Chondrocyte (in vitro differentiated cells): ENCODE measurements around the gene SH3PXD2A. TPM values are rescaled to one million over a fixed set of nuclear protein-coding genes. Genes with fewer than 3 reads are reported as not detected.

Experiments used
- DNase-seq: peaks from one replicate; pipeline ENCODE4 v3.0.0; 2021; ENCODE audit warnings: mixed read lengths, low spot score
- H3K27ac Mint-ChIP-seq: one replicate; pipeline ENCODE4 v1.8.0; 2021; ENCODE audit warnings: mild to moderate bottlenecking, moderate library complexity, mixed read lengths; ENCODE audit not compliant: unreplicated experiment
- H3K27me3 Mint-ChIP-seq: 2 replicates; pipeline ENCODE4 v1.8.0; 2021; ENCODE audit warnings: low read depth, mixed read lengths
- H3K36me3 Mint-ChIP-seq: 2 replicates; pipeline ENCODE4 v1.8.0; 2021; ENCODE audit warnings: low read depth, mixed read lengths
- H3K4me1 Mint-ChIP-seq: 2 replicates; pipeline ENCODE4 v1.8.0; 2021; ENCODE audit warnings: low read depth, mild to moderate bottlenecking, mixed read lengths
- H3K4me3 Mint-ChIP-seq: one replicate; pipeline ENCODE4 v1.8.0; 2021; ENCODE audit warnings: mild to moderate bottlenecking, moderate library complexity, mixed read lengths; ENCODE audit not compliant: unreplicated experiment
- H3K9me3 Mint-ChIP-seq: 2 replicates; pipeline ENCODE4 v1.8.0; 2021; ENCODE audit warnings: low read depth, mixed read lengths
- total RNA-seq: library from RNA; stranded (reverse); gene quantifications from 3 replicates; pipeline ENCODE4 v1.2.1, GENCODE V29; 2021
- TF ChIP-seq, protein P1 (sequence below): fragments of 200-600 bp; sonication (generic); IDR thresholded peaks from 2 replicates; pipeline ENCODE4 v1.5.0; 2021; ENCODE audit warnings: antibody characterized with exemption, mild to moderate bottlenecking, moderate library complexity

SH3PXD2A gene
- total RNA-seq, 1 donor from 2014 or later, result 46.0 TPM

DNA sequence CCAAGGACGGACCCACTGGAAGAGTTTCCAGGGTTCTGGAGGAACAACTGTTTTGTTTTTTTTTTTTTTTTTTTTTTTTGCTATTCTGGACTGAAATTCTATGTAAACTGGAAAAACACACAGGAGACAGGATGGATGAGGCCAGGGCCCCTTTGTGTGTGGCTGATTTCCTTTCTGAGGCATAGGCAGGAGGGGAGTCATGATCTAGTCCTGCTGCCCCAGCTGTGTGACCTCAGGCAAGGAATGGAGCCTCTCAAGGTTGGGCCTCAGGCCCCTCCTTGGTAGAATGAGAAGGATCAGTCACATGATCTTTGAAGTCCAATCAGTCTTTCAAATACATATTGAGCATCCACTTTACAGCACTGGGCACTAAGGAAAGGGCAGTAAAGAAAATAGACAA is 87.6 kb downstream of the SH3PXD2A start:
- Mint-ChIP-seq H3K36me3 (no peaks in the 10 kb centered on the region), H3K4me1 (peaks cover 16% of the 10 kb centered on the region), H3K9me3 (no peaks in the 10 kb centered on the region), H3K27me3 (peaks cover 3% of the 10 kb centered on the region), H3K27ac (no peak overlapping the region), H3K4me3 (no peak overlapping the region)
- TF ChIP-seq, protein P1, sequence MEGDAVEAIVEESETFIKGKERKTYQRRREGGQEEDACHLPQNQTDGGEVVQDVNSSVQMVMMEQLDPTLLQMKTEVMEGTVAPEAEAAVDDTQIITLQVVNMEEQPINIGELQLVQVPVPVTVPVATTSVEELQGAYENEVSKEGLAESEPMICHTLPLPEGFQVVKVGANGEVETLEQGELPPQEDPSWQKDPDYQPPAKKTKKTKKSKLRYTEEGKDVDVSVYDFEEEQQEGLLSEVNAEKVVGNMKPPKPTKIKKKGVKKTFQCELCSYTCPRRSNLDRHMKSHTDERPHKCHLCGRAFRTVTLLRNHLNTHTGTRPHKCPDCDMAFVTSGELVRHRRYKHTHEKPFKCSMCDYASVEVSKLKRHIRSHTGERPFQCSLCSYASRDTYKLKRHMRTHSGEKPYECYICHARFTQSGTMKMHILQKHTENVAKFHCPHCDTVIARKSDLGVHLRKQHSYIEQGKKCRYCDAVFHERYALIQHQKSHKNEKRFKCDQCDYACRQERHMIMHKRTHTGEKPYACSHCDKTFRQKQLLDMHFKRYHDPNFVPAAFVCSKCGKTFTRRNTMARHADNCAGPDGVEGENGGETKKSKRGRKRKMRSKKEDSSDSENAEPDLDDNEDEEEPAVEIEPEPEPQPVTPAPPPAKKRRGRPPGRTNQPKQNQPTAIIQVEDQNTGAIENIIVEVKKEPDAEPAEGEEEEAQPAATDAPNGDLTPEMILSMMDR, result no peak
- no peak for DNase-seq

DNA sequence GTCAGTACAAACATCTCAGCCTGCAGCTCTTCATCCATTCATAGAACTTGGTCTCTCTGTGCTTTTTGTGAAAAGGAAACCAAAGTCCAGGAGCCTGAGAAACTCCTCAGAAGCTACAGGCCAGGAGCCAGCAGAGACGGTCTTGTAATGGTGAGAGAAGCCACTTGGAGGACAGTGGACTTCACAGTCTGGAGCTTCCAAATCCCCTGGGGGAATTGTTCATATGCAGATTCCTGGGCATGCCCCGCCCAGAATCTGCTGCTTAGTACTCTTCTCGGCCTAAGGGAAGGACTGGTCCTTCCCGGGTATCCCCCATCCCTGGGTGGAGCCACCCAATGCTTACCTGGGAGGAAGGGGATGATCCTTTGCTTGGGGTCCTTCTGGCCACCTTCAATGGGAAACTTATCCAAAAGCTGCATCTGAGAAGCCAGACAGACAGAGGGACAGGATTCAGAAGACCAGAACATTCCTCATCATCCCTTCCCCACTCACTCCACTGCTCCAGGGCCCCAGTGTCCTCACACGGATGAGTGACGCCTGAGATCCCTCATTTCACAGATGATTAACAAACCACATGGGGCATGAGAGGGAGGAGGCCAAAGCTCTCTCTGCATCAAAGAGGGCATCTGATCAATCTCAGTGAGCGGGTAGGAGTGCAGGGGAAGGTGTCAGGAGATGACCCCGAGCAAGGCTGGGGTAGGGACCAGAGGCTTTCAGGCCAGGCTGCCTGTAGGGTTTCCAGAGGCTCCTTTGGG is 88.4 kb downstream of the SH3PXD2A start:
- no peak overlapping the region for H3K4me3 Mint-ChIP-seq
- peaks cover 8% of the 10 kb centered on the region for H3K4me1 Mint-ChIP-seq
- no peak for DNase-seq
- no peak overlapping the region for H3K27ac Mint-ChIP-seq
- TF ChIP-seq, protein P1, result no peak
- peaks cover 3% of the 10 kb centered on the region for H3K27me3 Mint-ChIP-seq
- H3K36me3 Mint-ChIP-seq, result no peaks in the 10 kb centered on the region
- no peaks in the 10 kb centered on the region for H3K9me3 Mint-ChIP-seq

DNA sequence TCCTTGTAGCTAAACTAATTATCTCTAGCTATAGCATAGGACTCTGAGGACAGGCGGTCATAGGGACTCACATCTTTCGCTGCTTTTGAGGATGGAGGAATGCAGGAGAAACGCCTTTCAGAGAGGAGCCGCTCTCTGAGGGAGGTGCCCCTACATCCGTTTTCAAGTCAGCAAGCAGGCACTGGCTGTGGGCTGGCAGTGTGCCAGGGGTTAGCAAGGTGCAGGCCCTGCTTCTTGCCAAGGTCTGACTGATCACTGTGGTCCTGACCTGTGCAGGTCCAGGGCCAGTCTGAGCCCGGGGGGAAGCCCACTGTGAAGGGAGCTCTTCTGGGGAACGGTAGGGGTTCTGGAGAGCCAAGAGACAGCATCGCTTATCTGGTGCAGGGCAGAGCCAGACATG is 89.4 kb downstream of the SH3PXD2A start:
- H3K36me3 Mint-ChIP-seq, result no peaks in the 10 kb centered on the region
- no peak overlapping the region for H3K4me3 Mint-ChIP-seq
- peaks cover 3% of the 10 kb centered on the region for H3K27me3 Mint-ChIP-seq
- H3K9me3 Mint-ChIP-seq, result no peaks in the 10 kb centered on the region
- no peak overlapping the region for H3K27ac Mint-ChIP-seq
- H3K4me1 Mint-ChIP-seq, result peaks cover 5% of the 10 kb centered on the region
- TF ChIP-seq, protein P1, result no peak
- DNase-seq, result no peak

DNA sequence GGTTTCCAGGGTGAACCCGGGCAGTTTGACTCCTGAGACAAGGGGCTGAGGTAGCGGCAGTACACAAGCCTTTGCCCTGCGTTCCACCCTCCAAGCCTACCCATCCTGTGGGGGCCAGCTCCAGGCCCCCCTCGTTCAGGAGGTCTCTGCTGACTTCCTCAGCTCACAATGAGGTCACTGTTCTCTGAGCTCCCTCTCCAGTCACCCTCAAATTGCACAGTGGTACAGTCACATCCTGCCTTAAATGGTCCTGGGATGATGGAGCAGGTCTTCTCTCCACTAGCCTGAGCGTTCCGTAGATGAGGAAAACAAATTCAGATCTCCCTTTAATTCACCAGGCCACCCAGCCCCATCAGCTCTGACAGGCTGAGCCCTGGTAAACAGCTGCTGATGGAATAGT is 90.2 kb downstream of the SH3PXD2A start:
- peaks cover 3% of the 10 kb centered on the region for H3K27me3 Mint-ChIP-seq
- H3K36me3 Mint-ChIP-seq, result no peaks in the 10 kb centered on the region
- peaks cover 5% of the 10 kb centered on the region for H3K4me1 Mint-ChIP-seq
- TF ChIP-seq, protein P1, result no peak
- H3K4me3 Mint-ChIP-seq, result no peak overlapping the region
- H3K9me3 Mint-ChIP-seq, result no peaks in the 10 kb centered on the region
- no peak overlapping the region for H3K27ac Mint-ChIP-seq
- no peak for DNase-seq

DNA sequence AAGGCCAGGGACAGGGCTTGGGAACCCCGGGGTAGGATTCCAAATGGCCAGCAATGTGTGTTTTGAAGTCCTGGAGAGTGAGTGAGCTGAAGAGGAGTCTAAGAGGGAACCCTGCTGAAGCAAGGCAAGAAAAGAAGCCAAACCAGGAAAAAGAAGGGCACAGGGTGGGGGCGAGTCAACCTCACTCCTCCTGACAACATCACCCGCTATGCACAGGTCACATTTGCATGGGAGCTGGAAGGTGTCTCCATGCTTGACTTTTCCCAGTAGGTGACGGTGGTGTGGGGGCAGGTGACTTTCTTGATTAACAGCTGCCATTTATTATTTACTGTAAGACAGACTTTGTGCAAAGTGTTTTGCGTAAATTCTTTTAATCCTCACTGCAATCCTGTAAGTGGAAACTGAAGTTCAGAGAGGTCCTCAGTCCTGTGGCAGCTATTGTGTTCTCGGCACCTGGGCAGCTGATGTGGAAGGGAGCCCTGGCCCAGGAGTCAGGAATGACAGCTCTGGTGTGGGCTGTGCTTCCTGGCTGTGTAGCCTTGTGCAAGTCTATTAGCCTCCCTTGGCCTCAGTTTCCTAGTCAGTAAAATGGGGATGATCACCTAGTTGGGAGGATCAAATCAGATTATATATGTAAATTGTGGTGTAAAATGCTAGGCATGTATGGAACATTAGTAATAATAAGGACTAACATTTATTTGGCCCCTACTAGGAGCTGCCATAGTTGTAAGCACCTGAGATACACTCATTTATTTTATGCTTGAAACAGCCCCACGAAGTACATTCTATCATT is 90.9 kb downstream of the SH3PXD2A start:
- H3K36me3 Mint-ChIP-seq, result no peaks in the 10 kb centered on the region
- H3K27ac Mint-ChIP-seq, result no peak overlapping the region
- TF ChIP-seq, protein P1, result no peak
- no peak overlapping the region for H3K4me3 Mint-ChIP-seq
- peaks cover 3% of the 10 kb centered on the region for H3K27me3 Mint-ChIP-seq
- no peaks in the 10 kb centered on the region for H3K9me3 Mint-ChIP-seq
- H3K4me1 Mint-ChIP-seq, result peaks cover 8% of the 10 kb centered on the region
- DNase-seq, result no peak
